Body of pancreas (tissue), 4 donors: Measurements from ENCODE around the gene SNRNP70.

Experiments
- POLR2A ChIP-seq, 3 donors: fragments of 450-650 bp; IDR thresholded peaks; one replicate each; pipeline ENCODE4 v1.6.1; 2016; ENCODE audit warnings: antibody characterized with exemption in 3 of 3, mild to moderate bottlenecking in 2 of 3
- TF ChIP-seq, protein P1 (sequence below), 7 experiments: fragments of 450-650 bp in 4 of 7; fragments of 200-600 bp in 3 of 7; sonication (generic) in 3 of 7; IDR thresholded peaks; one replicate each; pipeline ENCODE4 v1.5.1; 2016 to 2019; ENCODE audit warnings: antibody characterized with exemption in 7 of 7

- TF ChIP-seq, protein P1, sequence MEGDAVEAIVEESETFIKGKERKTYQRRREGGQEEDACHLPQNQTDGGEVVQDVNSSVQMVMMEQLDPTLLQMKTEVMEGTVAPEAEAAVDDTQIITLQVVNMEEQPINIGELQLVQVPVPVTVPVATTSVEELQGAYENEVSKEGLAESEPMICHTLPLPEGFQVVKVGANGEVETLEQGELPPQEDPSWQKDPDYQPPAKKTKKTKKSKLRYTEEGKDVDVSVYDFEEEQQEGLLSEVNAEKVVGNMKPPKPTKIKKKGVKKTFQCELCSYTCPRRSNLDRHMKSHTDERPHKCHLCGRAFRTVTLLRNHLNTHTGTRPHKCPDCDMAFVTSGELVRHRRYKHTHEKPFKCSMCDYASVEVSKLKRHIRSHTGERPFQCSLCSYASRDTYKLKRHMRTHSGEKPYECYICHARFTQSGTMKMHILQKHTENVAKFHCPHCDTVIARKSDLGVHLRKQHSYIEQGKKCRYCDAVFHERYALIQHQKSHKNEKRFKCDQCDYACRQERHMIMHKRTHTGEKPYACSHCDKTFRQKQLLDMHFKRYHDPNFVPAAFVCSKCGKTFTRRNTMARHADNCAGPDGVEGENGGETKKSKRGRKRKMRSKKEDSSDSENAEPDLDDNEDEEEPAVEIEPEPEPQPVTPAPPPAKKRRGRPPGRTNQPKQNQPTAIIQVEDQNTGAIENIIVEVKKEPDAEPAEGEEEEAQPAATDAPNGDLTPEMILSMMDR (IDR thresholded peaks at IDR 0.05): no peak
- TF ChIP-seq POLR2A (IDR thresholded peaks at IDR 0.05): no peak
These were observed 1.0 kb downstream of the SNRNP70 start for GRCh38 chr19:49086296-49086695.
